ENCODE data around the gene MAD1L1.

MAD1L1 gene

DNA sequence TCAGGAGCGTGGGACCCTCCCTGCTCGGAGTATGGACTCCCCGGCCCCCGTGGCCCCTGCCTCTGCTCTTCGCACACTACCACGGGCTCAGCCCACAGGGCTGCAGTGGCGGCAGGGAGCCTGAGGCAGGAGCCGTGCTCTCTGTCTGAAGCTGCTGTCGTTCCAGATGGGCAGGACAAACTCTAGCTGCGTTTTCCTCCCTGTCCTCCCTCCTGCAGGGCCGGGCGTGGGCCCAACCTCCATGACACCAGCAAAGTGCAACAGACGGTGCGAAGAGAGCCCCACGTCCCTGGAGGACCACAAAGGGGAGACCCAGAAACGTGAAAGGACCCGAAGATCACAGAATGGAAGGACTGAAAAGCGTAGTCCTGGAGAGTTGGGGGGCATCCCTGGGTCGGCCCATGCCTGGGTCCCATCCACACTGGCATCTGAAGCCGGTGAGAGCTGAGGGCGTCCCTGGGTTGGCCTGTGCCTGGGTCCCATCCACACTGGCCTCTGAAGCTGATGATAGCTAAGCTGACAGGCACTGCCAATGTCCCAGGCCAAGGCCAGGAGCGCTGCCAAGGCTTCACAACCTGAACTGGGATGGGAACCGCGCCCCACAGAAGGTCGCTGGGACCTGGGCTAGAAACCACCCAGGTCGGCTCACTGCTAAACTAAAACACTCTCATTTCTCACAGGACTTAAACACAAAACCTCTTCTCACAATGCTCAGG lies 267.0 kb downstream of the MAD1L1 start:
- in situ Hi-C loops (cut with MboI; ENCODE audit: low sequenced_read_pairs), result no loop called here

DNA sequence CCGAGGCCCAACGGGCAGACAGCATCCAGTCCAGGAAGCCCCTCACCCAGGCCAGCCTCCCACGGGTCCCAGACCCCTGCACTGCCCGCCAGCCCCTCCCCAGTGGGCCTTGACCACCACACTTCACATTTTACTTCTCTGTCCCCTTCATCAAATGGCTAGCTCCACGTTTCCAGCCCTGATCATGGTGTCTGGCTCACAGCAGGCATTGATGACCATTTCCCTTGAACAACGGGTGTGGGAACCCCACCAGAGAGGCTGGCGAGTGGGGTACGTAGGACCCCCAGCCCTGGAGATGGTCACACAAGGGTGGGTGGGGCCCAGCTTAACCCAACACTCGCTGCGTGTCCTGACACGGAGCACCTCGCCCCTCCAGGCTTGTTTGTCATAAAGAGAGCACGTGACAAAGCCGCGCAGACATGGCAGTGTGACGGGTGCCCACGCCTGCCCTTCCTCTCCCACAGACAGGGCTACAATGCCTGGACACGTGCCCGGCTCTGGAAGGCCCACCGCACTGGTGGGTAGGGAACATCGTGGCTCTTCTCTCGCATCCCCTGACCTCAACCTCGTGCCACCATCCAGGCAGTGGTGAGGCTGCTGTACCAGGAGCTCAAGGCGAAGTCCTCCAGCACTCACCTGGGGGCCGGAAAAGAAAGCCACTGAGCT lies 267.7 kb downstream of the MAD1L1 start:
- in situ Hi-C loops (cut with MboI; ENCODE audit: low sequenced_read_pairs), result no loop called here

- in situ Hi-C loops (cut with MboI; ENCODE audit: low sequenced_read_pairs), result no loop called here
These were observed 268.4 kb downstream of the MAD1L1 start for GRCh38 chr7:1964211-1964912.

- in situ Hi-C loops (cut with MboI; ENCODE audit: low sequenced_read_pairs), result no loop called here
These were observed 269.2 kb downstream of the MAD1L1 start for GRCh38 chr7:1963575-1963974.

DNA sequence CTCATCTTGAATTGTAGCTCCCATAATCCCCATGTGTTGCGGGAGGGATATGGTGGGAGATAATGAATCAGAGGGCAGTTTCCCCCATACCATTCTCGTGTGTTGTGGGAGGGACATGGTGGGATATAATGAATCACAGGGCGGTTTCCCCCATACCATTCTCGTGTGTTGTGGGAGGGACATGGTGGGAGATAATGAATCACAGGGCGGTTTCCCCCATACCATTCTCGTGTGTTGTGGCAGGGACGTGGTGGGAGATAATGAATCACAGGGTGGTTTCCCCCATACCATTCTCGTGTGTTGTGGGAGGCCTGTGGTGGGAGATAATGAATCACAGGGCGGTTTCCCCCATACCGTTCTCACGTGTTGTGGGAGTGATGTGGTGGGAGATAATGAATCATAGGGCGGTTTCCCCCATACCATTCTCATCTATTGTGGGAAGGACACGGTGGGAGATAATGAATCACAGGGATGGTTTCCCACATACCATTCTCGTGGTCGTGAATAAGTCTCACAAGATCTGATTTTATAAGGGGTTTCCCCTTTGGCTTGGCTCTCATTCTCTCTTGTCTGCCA lies 271.0 kb downstream of the MAD1L1 start:
- in situ Hi-C loops (cut with MboI; ENCODE audit: low sequenced_read_pairs), result no loop called here

DNA sequence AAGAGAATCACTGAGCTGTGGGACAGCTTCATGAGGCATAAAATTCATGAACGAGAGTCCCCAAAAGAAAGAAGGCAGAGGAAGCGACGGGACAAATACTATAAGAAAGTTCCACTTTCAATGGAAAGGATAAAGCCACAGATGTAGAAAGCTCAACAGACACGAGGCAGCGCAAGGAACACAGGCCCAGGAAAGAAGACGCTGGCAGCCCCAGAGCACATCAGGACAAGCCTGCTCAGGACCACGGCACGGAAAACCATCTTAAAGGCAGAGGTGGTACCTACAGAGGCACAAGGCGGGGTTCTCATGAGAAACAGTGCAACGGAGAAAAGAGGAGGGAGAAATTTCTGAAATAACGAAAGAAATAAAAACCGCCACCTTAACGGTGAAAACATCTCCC lies 273.4 kb downstream of the MAD1L1 start:
- in situ Hi-C loops (cut with MboI; ENCODE audit: low sequenced_read_pairs), result no loop called here

DNA sequence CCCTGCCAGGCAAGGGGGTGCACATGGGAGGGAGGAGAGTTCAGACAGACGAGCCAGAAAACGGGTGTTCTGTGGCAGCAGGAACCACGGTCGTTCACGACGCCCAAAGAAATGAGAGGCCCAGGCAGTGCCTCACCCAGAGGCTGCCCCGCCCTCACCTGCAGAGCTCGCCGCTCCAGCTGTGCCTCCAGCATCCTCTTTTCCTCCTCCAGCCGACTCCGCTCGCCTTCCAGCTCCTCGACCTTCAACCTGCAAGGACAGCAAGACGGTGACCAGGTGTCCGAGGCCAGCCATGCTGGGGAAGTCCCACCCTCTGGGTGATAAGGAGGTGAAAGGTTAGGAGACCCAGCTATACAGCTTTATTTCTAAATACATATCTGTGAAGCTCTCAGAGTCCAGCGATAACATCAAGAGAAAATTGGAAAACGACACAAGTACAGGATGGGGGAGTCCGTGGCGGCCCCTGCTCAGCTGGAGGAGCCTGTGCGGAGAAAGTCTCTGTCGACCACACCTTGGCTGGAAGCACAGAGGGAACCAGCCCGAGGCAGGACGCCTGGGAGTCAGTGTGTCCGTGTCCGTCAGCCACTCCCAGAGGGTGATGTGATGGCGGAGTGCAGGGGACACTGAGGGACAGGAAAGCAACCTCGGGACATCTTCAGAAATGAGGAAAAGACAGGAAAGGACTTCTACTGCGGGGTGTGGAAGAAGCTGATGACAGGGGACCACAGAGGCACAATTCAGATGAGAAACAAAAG lies 275.1 kb downstream of the MAD1L1 start:
- in situ Hi-C loops (cut with MboI; ENCODE audit: low sequenced_read_pairs), result no loop called here

GRCh38 chr7:1956611-1957470 lies 275.9 kb downstream of the MAD1L1 start:
- in situ Hi-C loops (cut with MboI; ENCODE audit: low sequenced_read_pairs), result no loop called here

DNA sequence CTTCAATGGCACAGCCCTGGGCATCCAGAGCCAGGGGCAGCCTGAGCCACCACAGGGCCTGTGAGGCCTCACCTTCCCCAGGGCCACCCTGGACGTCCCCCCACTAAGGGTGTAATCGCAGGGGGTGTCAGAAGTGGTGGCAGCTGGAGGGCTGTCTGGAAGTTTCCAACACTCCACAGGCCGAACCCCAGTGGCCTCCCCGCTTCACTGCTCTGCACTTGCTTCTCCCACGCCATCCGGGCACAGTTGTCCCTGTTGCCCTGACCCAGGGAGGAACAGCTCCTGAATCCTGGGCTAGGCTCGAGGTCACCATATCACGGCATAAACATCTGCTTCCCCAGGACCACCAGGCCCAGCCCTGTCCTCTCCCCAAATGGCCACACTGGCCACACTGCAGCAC lies 276.6 kb downstream of the MAD1L1 start:
- in situ Hi-C loops (cut with MboI; ENCODE audit: low sequenced_read_pairs), result no loop called here

GRCh38 chr7:1954366-1955004 lies 278.3 kb downstream of the MAD1L1 start:
- in situ Hi-C loops (cut with MboI; ENCODE audit: low sequenced_read_pairs), result no loop called here

GRCh38 chr7:1953199-1954190 lies 279.2 kb downstream of the MAD1L1 start:
- in situ Hi-C loops (cut with MboI; ENCODE audit: low sequenced_read_pairs), result no loop called here

GRCh38 chr7:1952781-1953180 lies 280.0 kb downstream of the MAD1L1 start:
- in situ Hi-C loops (cut with MboI; ENCODE audit: low sequenced_read_pairs), result no loop called here

DNA sequence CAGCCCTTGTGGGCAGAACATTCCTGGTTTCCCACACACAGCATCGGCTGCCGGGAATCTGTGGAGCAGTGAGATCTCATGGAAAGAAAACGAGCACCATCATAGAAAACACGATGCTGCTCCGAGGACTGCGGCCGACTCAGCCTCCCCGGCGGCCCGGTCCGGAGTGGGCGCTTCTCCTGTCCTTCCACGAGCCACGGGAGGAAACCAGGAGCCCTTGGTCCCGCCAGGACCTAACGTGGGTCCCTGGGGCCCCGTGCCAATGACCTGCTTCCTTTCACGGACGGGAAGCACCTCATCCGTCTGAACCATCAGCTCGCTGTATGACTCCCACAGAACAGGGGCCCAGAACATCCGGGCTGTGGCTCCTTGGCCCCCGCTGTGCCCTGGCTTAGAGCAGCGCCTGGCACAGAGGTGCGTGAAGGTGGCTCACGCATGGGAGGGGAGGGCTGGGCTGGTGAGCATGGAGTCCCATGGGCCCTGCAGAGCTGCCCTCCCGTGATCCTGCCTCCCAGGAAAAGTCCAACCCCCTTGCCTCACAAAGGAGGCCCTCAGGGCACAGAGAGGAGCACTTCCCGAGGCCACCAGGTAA lies 280.5 kb downstream of the MAD1L1 start:
- in situ Hi-C loops (cut with MboI; ENCODE audit: low sequenced_read_pairs), result no loop called here

GRCh38 chr7:1951600-1951999 lies 281.1 kb downstream of the MAD1L1 start:
- in situ Hi-C loops (cut with MboI; ENCODE audit: low sequenced_read_pairs), result no loop called here

- in situ Hi-C loops (cut with MboI; ENCODE audit: low sequenced_read_pairs), result no loop called here
These were observed 281.6 kb downstream of the MAD1L1 start for GRCh38 chr7:1951159-1951536.

- in situ Hi-C loops (cut with MboI; ENCODE audit: low sequenced_read_pairs), result no loop called here
These were observed 282.1 kb downstream of the MAD1L1 start for GRCh38 chr7:1950452-1951158.

DNA sequence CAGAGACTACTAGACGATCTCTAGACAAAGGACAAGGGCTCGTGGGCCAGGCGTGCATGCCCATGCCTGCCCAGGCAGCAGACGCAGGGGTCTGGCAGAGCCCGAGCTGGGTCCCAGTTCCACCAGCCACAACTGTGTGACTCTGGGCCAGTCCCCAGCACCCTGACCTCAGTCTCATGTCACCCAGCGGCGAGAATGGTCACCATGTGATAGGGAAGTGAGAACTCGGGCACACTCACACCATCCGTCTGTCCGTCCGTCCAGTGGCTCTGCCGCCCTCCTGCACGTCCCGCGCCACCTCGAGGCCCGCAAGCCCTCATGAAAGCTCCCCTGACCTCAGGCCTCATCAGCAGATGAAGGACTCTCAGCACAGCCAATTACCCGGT lies 282.7 kb downstream of the MAD1L1 start:
- in situ Hi-C loops (cut with MboI; ENCODE audit: low sequenced_read_pairs), result no loop called here

GRCh38 chr7:1949681-1950055 lies 283.1 kb downstream of the MAD1L1 start:
- in situ Hi-C loops (cut with MboI; ENCODE audit: low sequenced_read_pairs), result no loop called here

Measured in HL-60/S4 treated with retinoic acid at 250 ng/mL for 4 days and 3 days (cell line).